Trophoblast cell (in vitro differentiated cells and primary cell): ENCODE measurements around the gene PLA2G4E.

Experiments used
- DNase-seq, 2 donors: peaks; one replicate each; pipeline ENCODE4 v3.0.0-alpha.2; 2016
- H2AFZ ChIP-seq: 2 replicates; pipeline ENCODE4 v1.6.1; 2013; ENCODE audit warnings: low read length, moderate library complexity, mild to moderate bottlenecking; ENCODE audit not compliant: insufficient read depth, poor library complexity
- H2AK5ac ChIP-seq: 2 replicates; pipeline ENCODE4 v1.6.1; 2013; ENCODE audit warnings: mild to moderate bottlenecking, low read length
- H2BK120ac ChIP-seq: 2 replicates; pipeline ENCODE4 v1.6.1; 2013; ENCODE audit warnings: low read length, mild to moderate bottlenecking, moderate library complexity; ENCODE audit not compliant: insufficient read depth, poor library complexity
- H2BK12ac ChIP-seq: 2 replicates; pipeline ENCODE4 v1.6.1; 2013; ENCODE audit warnings: mild to moderate bottlenecking, low read length, moderate library complexity
- H2BK5ac ChIP-seq: 2 replicates; pipeline ENCODE4 v1.6.1; 2013; ENCODE audit warnings: low read length, low read depth, moderate library complexity, mild to moderate bottlenecking; ENCODE audit not compliant: poor library complexity
- H3K14ac ChIP-seq: 2 replicates; pipeline ENCODE4 v1.6.1; 2013; ENCODE audit warnings: mild to moderate bottlenecking, low read length
- H3K18ac ChIP-seq: 2 replicates; pipeline ENCODE4 v1.6.1; 2013; ENCODE audit warnings: mild to moderate bottlenecking, low read length
- H3K23ac ChIP-seq: 2 replicates; pipeline ENCODE4 v1.6.1; 2013; ENCODE audit warnings: low read length
- H3K27ac ChIP-seq: 2 replicates; pipeline ENCODE4 v1.5.1; 2013; ENCODE audit warnings: low read depth, mild to moderate bottlenecking, inconsistent platforms, low read length, moderate library complexity
- H3K27me3 ChIP-seq: 2 replicates; pipeline ENCODE4 v1.6.1; 2013; ENCODE audit warnings: inconsistent platforms, mild to moderate bottlenecking, low read length, moderate library complexity; ENCODE audit not compliant: insufficient read depth
- H3K36me3 ChIP-seq, 2 experiments: 1 replicate in 1 of 2; 2 replicates in 1 of 2; pipeline ENCODE4 v1.6.1; 2013; ENCODE audit warnings: low read length in 2 of 2, mild to moderate bottlenecking in 2 of 2, moderate library complexity in 1 of 2; ENCODE audit not compliant: insufficient read depth in 2 of 2, control insufficient read depth in 1 of 2
- H3K4ac ChIP-seq: 2 replicates; pipeline ENCODE4 v1.6.1; 2013; ENCODE audit warnings: low read depth, mild to moderate bottlenecking, low read length, moderate library complexity
- H3K4me1 ChIP-seq, 2 experiments: 1 replicate in 1 of 2; 2 replicates in 1 of 2; pipeline ENCODE4 v1.6.1; 2013; ENCODE audit warnings: low read length in 2 of 2, mild to moderate bottlenecking in 2 of 2, moderate library complexity in 1 of 2; ENCODE audit not compliant: insufficient read depth in 2 of 2, control insufficient read depth in 1 of 2
- H3K4me2 ChIP-seq: 2 replicates; pipeline ENCODE4 v1.6.1; 2013; ENCODE audit warnings: inconsistent platforms, mild to moderate bottlenecking, low read length, moderate library complexity
- H3K4me3 ChIP-seq: 2 replicates; pipeline ENCODE4 v1.5.1; 2013; ENCODE audit warnings: mild to moderate bottlenecking, low read depth, low read length, inconsistent platforms
- H3K79me1 ChIP-seq: one replicate; pipeline ENCODE4 v1.6.1; 2013; ENCODE audit warnings: low read length
- H3K79me2 ChIP-seq: 2 replicates; pipeline ENCODE4 v1.6.1; 2013; ENCODE audit warnings: low read length, mild to moderate bottlenecking; ENCODE audit not compliant: control insufficient read depth, insufficient read depth, poor library complexity
- H3K9ac ChIP-seq: 2 replicates; pipeline ENCODE4 v1.6.1; 2013; ENCODE audit warnings: mild to moderate bottlenecking, low read length
- H3K9me3 ChIP-seq: 2 replicates; pipeline ENCODE4 v1.6.1; 2013; ENCODE audit warnings: low read depth, mild to moderate bottlenecking, control low read depth, inconsistent platforms, low read length; ENCODE audit not compliant: insufficient read depth
- H4K12ac ChIP-seq: 2 replicates; pipeline ENCODE4 v1.6.1; 2013; ENCODE audit warnings: low read depth, mild to moderate bottlenecking, low read length, moderate library complexity
- H4K8ac ChIP-seq: 2 replicates; pipeline ENCODE4 v1.6.1; 2013; ENCODE audit warnings: low read depth, mild to moderate bottlenecking, low read length, moderate library complexity
- H4K91ac ChIP-seq: one replicate; pipeline ENCODE4 v1.6.1; 2013; ENCODE audit warnings: low read depth, mild to moderate bottlenecking, low read length, moderate library complexity
- WGBS: extraction: QIAGEN DNeasy Blood & Tissue Kit; methylation state at CpG from one replicate; pipeline ENCODE4 v1.1.7; 2013; ENCODE audit warnings: missing lambda C conversion rate; ENCODE audit not compliant: insufficient read length, insufficient coverage; ENCODE audit errors: extremely low coverage; 5-methylcytosine and 5-hydroxymethylcytosine counted together

The PLA2G4E gene

DNA sequence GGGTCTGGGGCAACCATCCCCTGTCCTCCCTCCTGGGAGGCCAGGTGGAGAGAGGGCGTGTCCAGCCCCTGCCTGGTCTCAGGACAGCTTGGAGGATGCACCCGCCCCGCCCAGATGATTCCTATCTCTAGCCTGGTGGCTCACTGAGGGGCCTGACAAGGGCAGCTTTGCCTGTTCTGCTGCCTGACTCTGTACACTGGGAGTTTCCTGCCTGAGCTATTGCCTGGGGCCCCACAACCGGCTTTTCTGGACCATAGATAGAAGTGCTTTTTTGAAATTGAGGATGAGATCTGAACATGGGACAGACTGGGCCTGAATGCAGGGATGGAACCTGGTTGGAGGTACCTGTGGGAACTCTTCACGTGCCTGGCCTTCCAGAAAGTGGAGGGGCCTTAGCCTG, 751 bp upstream of the PLA2G4E start:
- no peak overlapping the region for H2BK120ac ChIP-seq
- H2BK5ac ChIP-seq, result no peak overlapping the region
- H2BK12ac ChIP-seq, result no peak overlapping the region
- no peaks in the 10 kb centered on the region for H3K27me3 ChIP-seq
- DNase-seq, result peak; percentile 70 to 80
- no peak overlapping the region for H4K91ac ChIP-seq
- H3K79me1 ChIP-seq, result no peaks in the 10 kb centered on the region
- H2AFZ ChIP-seq, result no peak overlapping the region
- no peaks in the 10 kb centered on the region for H3K4me1 ChIP-seq
- H3K9me3 ChIP-seq, result peaks cover 24% of the 10 kb centered on the region
- no peak overlapping the region for H3K4ac ChIP-seq
- no peak overlapping the region for H3K4me2 ChIP-seq
- no peak overlapping the region for H3K27ac ChIP-seq
- H3K14ac ChIP-seq, result no peak overlapping the region
- H3K9ac ChIP-seq, result no peak overlapping the region
- no peaks in the 10 kb centered on the region for H3K79me2 ChIP-seq
- H2AK5ac ChIP-seq, result no peak overlapping the region
- no peaks in the 10 kb centered on the region for H3K36me3 ChIP-seq
- H4K8ac ChIP-seq, result no peak overlapping the region
- no CpG with 5 or more reads among the region's 5 CpGs for WGBS
- H3K18ac ChIP-seq, result no peak overlapping the region
- H3K23ac ChIP-seq, result no peak overlapping the region
- H4K12ac ChIP-seq, result no peak overlapping the region
- no peak overlapping the region for H3K4me3 ChIP-seq

DNA sequence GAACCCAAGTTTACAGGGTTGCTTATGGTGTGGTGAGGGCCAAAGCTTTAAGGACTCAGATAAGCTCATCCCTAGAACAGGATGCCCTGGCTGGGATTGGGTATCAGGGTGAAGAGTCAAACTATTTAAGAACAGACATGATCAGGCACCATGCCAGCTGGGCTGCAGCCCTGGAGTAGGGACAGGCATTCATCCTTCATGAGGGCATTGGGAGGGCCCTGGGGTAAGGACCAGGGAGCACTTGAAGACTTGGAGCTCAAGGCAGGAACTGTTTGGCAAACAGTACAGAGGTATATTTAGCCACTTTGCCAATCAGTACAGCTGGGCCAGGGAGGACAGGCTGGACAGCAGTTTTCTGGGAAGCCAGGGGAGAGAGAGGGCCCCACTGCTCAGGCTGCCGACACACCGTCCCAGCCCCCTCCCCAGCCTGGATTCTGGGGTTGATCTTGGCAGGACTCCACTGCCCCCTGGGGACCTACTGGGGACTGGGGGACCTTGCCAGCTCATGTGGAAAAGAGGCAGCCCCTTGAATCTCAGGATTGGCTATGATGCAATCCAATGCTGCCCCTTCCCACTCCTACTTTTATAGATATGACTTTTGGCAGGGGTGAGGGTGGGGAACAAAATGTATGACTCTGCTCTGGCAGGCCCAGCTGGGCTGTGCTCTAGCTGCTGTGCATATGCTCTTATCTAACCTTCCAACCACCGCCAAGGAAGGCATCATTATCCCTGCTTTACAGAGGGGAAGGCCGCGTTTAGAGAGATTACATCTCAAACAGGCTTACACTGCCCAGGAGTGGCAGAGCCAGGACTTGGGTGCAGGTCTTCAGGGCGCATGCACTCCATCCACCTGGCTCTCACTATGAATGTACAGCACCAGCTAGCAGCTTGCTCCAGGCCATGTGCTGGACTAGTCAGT, 2.3 kb downstream of the PLA2G4E start:
- H3K14ac ChIP-seq, result no peak overlapping the region
- H3K9ac ChIP-seq, result no peak overlapping the region
- H3K36me3 ChIP-seq, result no peaks in the 10 kb centered on the region
- H3K4ac ChIP-seq, result no peak overlapping the region
- H3K27me3 ChIP-seq, result no peaks in the 10 kb centered on the region
- no peak overlapping the region for H2BK5ac ChIP-seq
- H3K9me3 ChIP-seq, result peaks cover 15% of the 10 kb centered on the region
- H4K8ac ChIP-seq, result no peak overlapping the region
- no peak overlapping the region for H3K27ac ChIP-seq
- no peak overlapping the region for H2AK5ac ChIP-seq
- no peak overlapping the region for H2BK120ac ChIP-seq
- no peaks in the 10 kb centered on the region for H3K79me1 ChIP-seq
- H4K91ac ChIP-seq, result no peak overlapping the region
- no peak overlapping the region for H2BK12ac ChIP-seq
- no peak overlapping the region for H3K4me3 ChIP-seq
- H2AFZ ChIP-seq, result no peak overlapping the region
- no CpG with 5 or more reads among the region's 6 CpGs for WGBS
- no peak overlapping the region for H3K4me2 ChIP-seq
- H3K79me2 ChIP-seq, result no peaks in the 10 kb centered on the region
- H3K4me1 ChIP-seq, result no peaks in the 10 kb centered on the region
- DNase-seq, result no peak
- H3K23ac ChIP-seq, result no peak overlapping the region
- no peak overlapping the region for H4K12ac ChIP-seq
- no peak overlapping the region for H3K18ac ChIP-seq

DNA sequence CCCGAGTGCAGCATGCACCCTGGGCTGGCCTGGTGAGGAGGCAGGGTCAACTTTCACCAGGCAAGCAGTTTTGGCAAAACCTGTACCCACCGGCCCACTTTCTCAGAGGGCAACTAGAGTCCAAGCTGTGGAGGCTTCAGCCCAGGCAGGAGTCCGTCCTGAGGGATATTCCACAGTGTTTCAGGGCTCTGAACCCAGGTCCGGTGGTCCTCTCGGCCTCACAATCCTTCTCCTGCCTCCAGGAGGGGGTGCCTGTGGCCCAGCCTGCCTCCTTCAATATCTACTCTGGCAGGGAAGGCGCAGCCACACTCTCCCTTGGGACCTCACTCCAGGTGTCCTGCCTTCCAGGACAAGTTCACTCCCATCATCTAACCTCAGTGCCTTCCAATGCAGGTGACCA, 3.9 kb downstream of the PLA2G4E start:
- Histone ChIP-seq H3K4ac (no peak overlapping the region), H3K79me2 (no peaks in the 10 kb centered on the region), H2AK5ac (no peak overlapping the region), H3K4me2 (no peak overlapping the region), H4K8ac (no peak overlapping the region), H2AFZ (no peak overlapping the region), H3K4me3 (no peak overlapping the region), H3K4me1 (peaks cover 0 to 2% of the 10 kb centered on the region in 2 experiments), H2BK12ac (no peak overlapping the region), H2BK120ac (no peak overlapping the region), H4K12ac (no peak overlapping the region), H3K79me1 (no peaks in the 10 kb centered on the region), H3K27me3 (no peaks in the 10 kb centered on the region), H3K18ac (no peak overlapping the region), H3K9me3 (peaks cover 8% of the 10 kb centered on the region), H3K27ac (no peak overlapping the region), H2BK5ac (no peak overlapping the region), H3K23ac (no peak overlapping the region), H3K14ac (no peak overlapping the region), H3K9ac (no peak overlapping the region), H4K91ac (no peak overlapping the region), H3K36me3 (no peaks in the 10 kb centered on the region)
- no peak for DNase-seq
- no CpG with 5 or more reads among the region's 6 CpGs for WGBS

DNA sequence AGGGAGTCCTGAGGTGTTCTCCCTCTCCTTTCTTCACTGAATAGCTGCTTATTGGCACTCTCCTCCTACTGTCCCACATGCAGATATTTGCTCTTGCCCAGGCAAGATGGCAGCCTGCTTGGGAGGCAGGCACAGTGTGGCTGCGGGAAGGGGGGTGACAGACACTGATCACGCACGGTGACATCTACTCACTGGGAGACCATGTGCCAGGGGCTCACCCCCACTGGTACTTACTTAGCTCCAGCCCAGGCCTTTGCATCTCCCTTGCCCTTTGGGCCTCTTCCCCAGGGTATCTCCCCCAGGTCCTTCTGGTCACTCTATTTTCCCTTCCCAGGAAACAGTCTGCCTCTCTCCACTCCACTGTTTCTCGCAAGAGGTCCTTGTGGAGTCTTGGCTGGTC, 6.4 kb downstream of the PLA2G4E start:
- H3K4me1 ChIP-seq, result peaks cover 0 to 2% of the 10 kb centered on the region in 2 experiments
- H4K8ac ChIP-seq, result no peak overlapping the region
- no peak overlapping the region for H3K14ac ChIP-seq
- no peak overlapping the region for H3K23ac ChIP-seq
- no peak overlapping the region for H3K9ac ChIP-seq
- no peak overlapping the region for H3K18ac ChIP-seq
- H3K79me1 ChIP-seq, result no peaks in the 10 kb centered on the region
- H4K12ac ChIP-seq, result no peak overlapping the region
- H2AK5ac ChIP-seq, result no peak overlapping the region
- H3K4me2 ChIP-seq, result no peak overlapping the region
- no peak overlapping the region for H2AFZ ChIP-seq
- no peak overlapping the region for H3K27ac ChIP-seq
- H3K4ac ChIP-seq, result no peak overlapping the region
- no peaks in the 10 kb centered on the region for H3K27me3 ChIP-seq
- H3K9me3 ChIP-seq, result peaks cover 2% of the 10 kb centered on the region
- DNase-seq, result no peak
- H2BK12ac ChIP-seq, result no peak overlapping the region
- no peak overlapping the region for H2BK120ac ChIP-seq
- H3K4me3 ChIP-seq, result no peak overlapping the region
- no peaks in the 10 kb centered on the region for H3K79me2 ChIP-seq
- no peaks in the 10 kb centered on the region for H3K36me3 ChIP-seq
- no CpG with 5 or more reads among the region's 4 CpGs for WGBS
- H4K91ac ChIP-seq, result no peak overlapping the region
- H2BK5ac ChIP-seq, result no peak overlapping the region
